Large intestine (tissue), 12 donors: Measurements from ENCODE around the gene NEFH. TPM values are rescaled to one million over a fixed set of nuclear protein-coding genes. Genes with fewer than 3 reads are reported as not detected.
"Not testable (repeated sequence)": the region's sequence is repeated elsewhere in the genome, so short reads cannot be mapped to it uniquely, and the experiment has no call there.

Experiments
- DNase-seq, 2 donors: peaks; one replicate each; pipeline versions ENCODE4 v3.0.0 to v3.0.0-alpha.2; 2013
- H3K27ac ChIP-seq: one replicate; pipeline ENCODE4 v1.5.1; 2013; ENCODE audit warnings: low read length
- H3K27me3 ChIP-seq: 2 replicates; pipeline ENCODE4 v1.6.1; 2013; ENCODE audit warnings: low read length; ENCODE audit not compliant: control insufficient read depth, insufficient read depth
- H3K36me3 ChIP-seq: 2 replicates; pipeline ENCODE4 v1.6.1; 2013; ENCODE audit warnings: low read length; ENCODE audit not compliant: control insufficient read depth, insufficient read depth
- H3K4me1 ChIP-seq: one replicate; pipeline ENCODE4 v1.6.1; 2013; ENCODE audit warnings: low read length; ENCODE audit not compliant: control insufficient read depth, insufficient read depth
- H3K4me3 ChIP-seq: one replicate; pipeline ENCODE4 v1.5.1; 2013; ENCODE audit warnings: low read length
- H3K9me3 ChIP-seq: one replicate; pipeline ENCODE4 v1.6.1; 2013; ENCODE audit warnings: mild to moderate bottlenecking, low read depth, low read length, moderate library complexity; ENCODE audit not compliant: control insufficient read depth
- WGBS: methylation state at CpG from one replicate; pipeline ENCODE4 v1.1.5; 2013; ENCODE audit warnings: low lambda C conversion rate; ENCODE audit not compliant: insufficient coverage; 5-methylcytosine and 5-hydroxymethylcytosine counted together
- long read RNA-seq, 11 donors: transcript quantifications; one replicate each; lab custom pipeline, GENCODE V29; 2026
- polyA plus RNA-seq: library from polyadenylated mRNA; unstranded; fragments of 120-200 nt; gene quantifications from one replicate; pipeline ENCODE4 v1.2.1, GENCODE V29; 2013

NEFH gene
- polyA plus RNA-seq, result 5.6 TPM
- long read RNA-seq, donor 1, partial matches to known transcripts, result 0 of 3 reads
- long read RNA-seq, donor 1, other reads (novel, unspliced or antisense), result 0 of 3 reads
- long read RNA-seq, donor 2, transcript NEFH-201 (4 exons, 3,783 nt), result major isoform, 6 of 6 reads
- long read RNA-seq, donor 2, partial matches to known transcripts, result 0 of 6 reads
- long read RNA-seq, donor 2, other reads (novel, unspliced or antisense), result 0 of 6 reads
- long read RNA-seq, donor 3, result 0 reads
- long read RNA-seq, donor 4, result 0 reads
- long read RNA-seq, donor 5, result 0 reads
- long read RNA-seq, donor 6, partial matches to known transcripts, result 0 of 2 reads
- long read RNA-seq, donor 6, other reads (novel, unspliced or antisense), result 0 of 2 reads
- long read RNA-seq, donor 7, result 0 reads
- long read RNA-seq, donor 8, partial matches to known transcripts, result 0 of 3 reads
- long read RNA-seq, donor 8, other reads (novel, unspliced or antisense), result 0 of 3 reads
- long read RNA-seq, donor 9, transcript NEFH-201 (4 exons, 3,783 nt), result major isoform, 5 of 5 reads
- long read RNA-seq, donor 9, partial matches to known transcripts, result 0 of 5 reads
- long read RNA-seq, donor 9, other reads (novel, unspliced or antisense), result 0 of 5 reads
- long read RNA-seq, donor 10, partial matches to known transcripts, result 0 of 2 reads
- long read RNA-seq, donor 10, other reads (novel, unspliced or antisense), result 0 of 2 reads
- long read RNA-seq, donor 11, partial matches to known transcripts, result 0 of 2 reads
- long read RNA-seq, donor 11, other reads (novel, unspliced or antisense), result 0 of 2 reads

GRCh38 chr22:29479417-29480261 lies at the start of gene NEFH:
Gene NEFH (plus strand): TSS chr22:29480218. CDS start chr22:29480263, 45 bp downstream.
- H3K36me3 ChIP-seq, result no peaks in the 10 kb centered on the region
- DNase-seq, result peak in 1 of 2 donors; percentile 36
- peaks cover 33% of the 10 kb centered on the region for H3K27me3 ChIP-seq
- peaks cover 12% of the 10 kb centered on the region for H3K4me1 ChIP-seq
- H3K4me3 ChIP-seq, result peak within 1 kb of the TSS; percentile 43
- no peak within 1 kb of the TSS for H3K27ac ChIP-seq
- peaks cover 8% of the 10 kb centered on the region for H3K9me3 ChIP-seq
- 9% methylated on average over 5 of the region's 48 CpGs for WGBS

- H3K4me1 ChIP-seq, result peaks cover 6% of the 10 kb centered on the region
- WGBS, result 7% methylated on average over 3 of the region's 5 CpGs
- no peak overlapping the region for H3K4me3 ChIP-seq
- DNase-seq, result peak; percentile 58 to 73
- no peaks in the 10 kb centered on the region for H3K27me3 ChIP-seq
- H3K36me3 ChIP-seq, result no peaks in the 10 kb centered on the region
- peak overlapping the region; percentile 28 for H3K27ac ChIP-seq
- no peaks in the 10 kb centered on the region for H3K9me3 ChIP-seq
Measured at GRCh38 chr22:29431986-29432385, 48.0 kb upstream of the NEFH start.

DNA sequence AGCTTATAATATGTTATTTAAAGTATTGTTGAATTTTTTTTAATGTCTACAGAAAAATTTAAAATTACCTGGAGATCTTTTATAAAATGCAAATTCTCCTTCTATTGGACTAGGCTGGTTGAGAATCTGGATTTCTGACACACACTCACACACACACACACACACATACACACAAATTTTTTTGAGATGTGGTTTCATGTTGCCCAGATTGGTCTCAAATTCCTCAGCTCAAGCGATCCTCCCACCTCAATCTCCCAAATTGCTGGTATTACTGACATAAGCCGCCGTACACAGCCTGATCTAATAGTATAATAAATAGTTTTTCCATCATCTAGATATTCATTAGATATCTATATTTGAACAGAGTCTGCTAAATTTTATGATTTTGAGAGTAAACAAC lies 46.2 kb upstream of the NEFH start:
- no peaks in the 10 kb centered on the region for H3K9me3 ChIP-seq
- no peaks in the 10 kb centered on the region for H3K27me3 ChIP-seq
- no peaks in the 10 kb centered on the region for H3K36me3 ChIP-seq
- DNase-seq, result no peak
- H3K27ac ChIP-seq, result no peak overlapping the region
- no peak overlapping the region for H3K4me3 ChIP-seq
- 40% methylated on average over 1 of the region's 3 CpGs for WGBS
- H3K4me1 ChIP-seq, result peaks cover 6% of the 10 kb centered on the region

- H3K27ac ChIP-seq, result no peak overlapping the region
- no peak overlapping the region for H3K4me3 ChIP-seq
- no peak for DNase-seq
- 69% methylated on average over 2 of the region's 7 CpGs for WGBS
- H3K4me1 ChIP-seq, result peaks cover 6% of the 10 kb centered on the region
- H3K36me3 ChIP-seq, result no peaks in the 10 kb centered on the region
- no peaks in the 10 kb centered on the region for H3K27me3 ChIP-seq
- H3K9me3 ChIP-seq, result no peaks in the 10 kb centered on the region
Measured at GRCh38 chr22:29434288-29434687, 45.7 kb upstream of the NEFH start.

DNA sequence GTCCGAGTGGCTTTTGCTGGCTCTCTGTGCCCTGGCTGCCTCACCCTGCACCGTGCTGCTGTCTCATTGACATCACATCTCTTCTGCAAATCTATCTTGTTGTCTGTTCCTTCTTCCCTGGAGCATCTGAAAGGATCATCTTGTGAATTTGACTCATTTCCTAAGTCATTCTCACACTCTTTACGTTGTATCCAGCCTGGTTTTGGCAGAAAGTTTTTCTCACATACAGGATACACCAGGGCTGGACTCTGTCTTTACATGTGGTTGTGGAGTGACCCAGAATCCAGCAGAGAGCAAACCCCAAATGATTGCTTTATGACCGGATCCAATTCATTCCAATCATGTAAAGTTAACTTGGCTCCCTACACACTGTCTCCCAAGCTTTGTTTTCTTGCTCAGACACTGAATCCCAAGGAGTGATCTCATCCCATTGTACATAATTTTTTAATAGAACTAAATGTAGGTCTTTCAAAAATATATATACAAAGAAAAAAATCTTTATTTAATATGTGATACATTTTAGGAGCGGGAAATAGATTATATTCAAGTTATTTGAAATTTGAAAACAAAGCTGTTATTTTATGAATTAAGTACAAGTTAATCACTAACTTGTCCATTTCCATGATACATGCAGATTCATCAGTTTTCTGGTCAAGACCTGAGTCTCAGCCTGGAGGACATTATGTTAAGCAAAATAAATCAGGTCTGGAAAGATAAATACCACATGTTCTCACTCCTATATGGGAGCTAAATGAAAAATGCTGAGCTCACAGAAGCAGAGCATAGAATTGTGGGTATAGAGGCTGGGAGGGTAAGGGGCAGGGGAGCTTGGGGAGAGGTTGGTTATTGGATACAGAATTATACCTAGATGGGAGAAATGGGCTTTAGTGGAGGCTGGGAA lies 44.5 kb upstream of the NEFH start:
- H3K4me1 ChIP-seq, result peaks cover 6% of the 10 kb centered on the region
- WGBS, result 71% methylated on average over 2 of the region's 5 CpGs
- H3K27ac ChIP-seq, result no peak overlapping the region
- no peaks in the 10 kb centered on the region for H3K27me3 ChIP-seq
- H3K36me3 ChIP-seq, result no peaks in the 10 kb centered on the region
- H3K9me3 ChIP-seq, result no peaks in the 10 kb centered on the region
- no peak for DNase-seq
- no peak overlapping the region for H3K4me3 ChIP-seq

DNA sequence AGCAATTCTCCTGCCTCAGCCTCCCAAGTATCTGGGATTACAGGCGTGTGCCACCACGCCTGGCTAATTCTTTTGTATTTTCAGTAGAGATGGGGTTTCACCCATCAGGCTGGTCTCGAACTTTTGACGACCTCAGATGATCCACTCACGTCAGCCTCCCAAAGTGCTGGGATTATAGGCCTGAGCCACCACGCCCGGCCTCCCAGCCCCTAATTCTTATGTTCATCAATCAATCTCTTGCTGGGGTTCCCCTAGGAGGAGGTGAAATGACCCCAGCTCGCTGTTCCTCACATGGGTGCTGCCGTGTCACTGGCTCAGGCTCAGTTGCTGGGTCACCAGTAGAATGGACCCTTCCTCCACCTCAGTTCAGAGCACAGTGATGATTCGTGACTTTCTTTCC lies 41.7 kb upstream of the NEFH start, which contains the start of gene RFPL1:
Gene RFPL1 (plus strand): TSS at position 301 of the 400 bp plus-strand sequence.
- H3K36me3 ChIP-seq, H3K9me3 ChIP-seq, H3K27ac ChIP-seq, DNase-seq, H3K27me3 ChIP-seq, H3K4me1 ChIP-seq, H3K4me3 ChIP-seq: not testable (repeated sequence)
- no CpG with 5 or more reads among the region's 10 CpGs for WGBS

GRCh38 chr22:29442976-29443375 lies 37.0 kb upstream of the NEFH start:
- Histone ChIP-seq H3K36me3 (no peaks in the 10 kb centered on the region), H3K4me3 (no peak overlapping the region), H3K4me1 (no peaks in the 10 kb centered on the region), H3K9me3 (no peaks in the 10 kb centered on the region), H3K27ac (no peak overlapping the region), H3K27me3 (no peaks in the 10 kb centered on the region)
- WGBS, result no CpG with 5 or more reads among the region's 1 CpG
- no peak for DNase-seq

GRCh38 chr22:29443452-29443851 lies 36.6 kb upstream of the NEFH start:
- no peak for DNase-seq
- Histone ChIP-seq H3K4me3 (no peak overlapping the region), H3K36me3 (no peaks in the 10 kb centered on the region), H3K9me3 (no peaks in the 10 kb centered on the region), H3K4me1 (no peaks in the 10 kb centered on the region), H3K27ac (no peak overlapping the region), H3K27me3 (no peaks in the 10 kb centered on the region)
- WGBS, result 81% methylated on average over 5 of the region's 6 CpGs

GRCh38 chr22:29443861-29444792 lies 35.9 kb upstream of the NEFH start:
- Histone ChIP-seq H3K36me3 (no peaks in the 10 kb centered on the region), H3K4me1 (no peaks in the 10 kb centered on the region), H3K9me3 (no peaks in the 10 kb centered on the region), H3K27ac (no peak overlapping the region), H3K27me3 (no peaks in the 10 kb centered on the region), H3K4me3 (no peak overlapping the region)
- no CpG with 5 or more reads among the region's 14 CpGs for WGBS
- DNase-seq, result peak in 1 of 2 donors; percentile 18
